ENCODE measurements around the gene IRF3. TPM values are rescaled to one million over a fixed set of nuclear protein-coding genes. Genes with fewer than 3 reads are reported as not detected.

The IRF3 gene
- polyA plus RNA-seq, 3 donors = 45.8 to 76.0 (median 56.6) TPM

DNA sequence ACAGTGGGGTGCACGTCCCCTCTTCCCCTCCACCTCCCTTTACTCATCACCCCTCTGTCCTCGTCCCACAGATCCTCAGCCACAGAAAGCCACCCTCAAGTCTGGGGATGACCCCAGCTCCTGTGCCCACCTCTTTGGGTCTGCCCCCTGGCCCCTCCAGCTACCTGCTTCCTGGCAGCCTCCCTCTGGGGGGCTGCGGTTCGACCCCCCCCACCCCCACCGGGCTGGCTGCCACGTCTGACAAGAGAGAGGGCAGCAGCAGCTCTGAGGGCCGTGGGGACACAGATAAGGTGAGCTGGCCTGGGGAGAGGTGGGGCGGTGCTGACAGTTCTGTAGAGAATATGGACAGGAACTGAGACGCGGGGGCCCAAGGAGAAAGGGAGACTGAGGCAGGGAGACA, 11.1 kb downstream of the IRF3 start:
- WGBS, 3 donors = 87 to 88% (median 87%) methylated on average over 10 of the region's 10 CpGs
- peak overlapping the region; percentile 9 for H3K27ac ChIP-seq (ENCODE audit: low read depth, low read length)

DNA sequence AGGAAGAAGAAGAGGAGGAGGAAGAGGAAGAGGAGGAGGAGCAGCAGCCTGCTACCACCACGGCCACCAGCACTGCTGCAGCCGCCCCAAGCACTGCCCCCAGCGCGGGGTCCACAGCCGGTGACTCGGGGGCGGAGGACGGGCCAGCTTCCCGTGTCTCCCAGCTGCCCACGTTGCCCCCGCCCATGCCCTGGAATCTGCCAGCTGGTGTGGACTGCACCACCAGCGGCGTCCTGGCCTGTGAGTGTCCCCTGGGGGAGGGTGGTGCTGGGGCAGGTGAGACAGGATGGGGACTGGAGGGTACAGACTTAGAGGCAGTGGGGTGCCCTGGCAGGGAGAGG, 12.2 kb downstream of the IRF3 start:
- H3K27ac ChIP-seq (ENCODE audit: low read depth, low read length) = no peak overlapping the region
- 80 to 96% (median 85%) methylated on average over 11 to 13 of the region's 13 CpGs for WGBS, 3 donors

DNA sequence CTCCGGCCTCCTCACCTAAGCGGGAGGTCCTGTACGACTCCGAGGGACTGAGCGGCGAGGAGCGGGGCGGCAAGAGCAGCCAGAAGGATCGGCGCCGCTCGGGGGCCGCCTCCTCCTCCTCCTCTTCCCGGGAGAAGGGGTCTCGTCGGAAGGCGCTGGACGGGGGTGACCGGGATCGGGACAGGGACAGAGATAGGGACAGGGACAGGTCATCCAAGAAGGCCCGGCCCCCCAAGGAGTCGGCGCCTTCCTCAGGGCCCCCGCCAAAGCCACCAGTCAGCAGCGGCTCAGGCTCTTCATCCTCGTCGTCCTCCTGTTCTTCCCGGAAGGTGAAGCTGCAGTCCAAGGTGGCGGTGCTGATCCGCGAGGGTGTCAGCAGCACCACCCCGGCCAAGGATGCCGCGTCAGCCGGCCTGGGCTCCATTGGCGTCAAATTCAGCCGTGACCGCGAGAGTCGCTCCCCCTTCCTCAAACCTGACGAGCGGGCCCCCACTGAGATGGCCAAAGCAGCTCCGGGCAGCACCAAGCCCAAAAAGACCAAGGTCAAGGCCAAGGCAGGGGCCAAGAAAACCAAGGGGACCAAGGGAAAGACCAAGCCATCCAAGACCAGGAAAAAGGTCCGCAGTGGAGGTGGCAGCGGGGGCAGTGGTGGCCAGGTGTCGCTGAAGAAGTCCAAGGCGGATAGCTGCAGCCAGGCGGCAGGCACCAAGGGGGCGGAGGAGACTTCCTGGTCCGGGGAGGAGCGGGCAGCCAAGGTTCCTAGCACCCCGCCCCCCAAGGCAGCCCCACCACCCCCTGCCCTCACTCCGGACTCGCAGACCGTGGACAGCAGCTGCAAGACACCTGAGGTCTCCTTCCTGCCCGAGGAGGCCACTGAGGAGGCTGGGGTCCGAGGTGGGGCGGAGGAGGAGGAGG, 12.8 kb downstream of the IRF3 start:
- WGBS, 3 donors = 92 to 95% (median 93%) methylated on average over 55 to 58 of the region's 58 CpGs
- H3K27ac ChIP-seq (ENCODE audit: low read depth, low read length) = no peak overlapping the region

DNA sequence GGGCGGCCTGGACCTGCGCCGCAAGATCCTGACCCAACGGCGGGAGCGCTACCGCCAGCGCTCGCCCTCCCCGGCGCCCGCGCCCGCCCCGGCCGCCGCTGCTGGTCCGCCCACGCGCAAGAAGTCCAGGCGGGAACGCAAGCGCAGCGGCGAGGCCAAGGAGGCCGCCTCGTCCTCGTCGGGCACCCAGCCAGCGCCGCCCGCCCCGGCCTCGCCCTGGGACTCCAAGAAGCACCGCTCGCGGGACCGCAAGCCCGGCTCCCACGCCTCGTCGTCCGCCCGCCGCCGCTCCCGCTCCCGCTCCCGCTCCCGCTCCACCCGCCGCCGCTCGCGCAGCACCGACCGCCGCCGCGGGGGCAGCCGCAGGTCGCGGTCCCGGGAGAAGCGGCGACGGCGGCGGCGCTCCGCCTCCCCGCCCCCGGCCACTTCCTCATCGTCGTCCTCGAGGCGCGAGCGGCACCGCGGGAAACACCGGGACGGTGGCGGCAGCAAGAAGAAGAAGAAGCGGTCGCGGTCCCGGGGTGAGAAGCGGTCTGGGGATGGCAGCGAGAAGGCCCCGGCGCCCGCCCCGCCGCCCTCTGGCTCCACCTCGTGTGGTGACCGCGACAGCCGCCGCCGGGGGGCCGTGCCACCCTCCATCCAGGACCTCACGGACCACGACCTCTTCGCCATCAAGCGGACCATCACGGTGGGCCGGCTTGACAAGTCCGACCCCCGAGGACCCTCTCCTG, 13.7 kb downstream of the IRF3 start:
- no peak overlapping the region for H3K27ac ChIP-seq (ENCODE audit: low read depth, low read length)
- 96 to 97% (median 97%) methylated on average over 78 to 110 of the region's 110 CpGs for WGBS, 3 donors

DNA sequence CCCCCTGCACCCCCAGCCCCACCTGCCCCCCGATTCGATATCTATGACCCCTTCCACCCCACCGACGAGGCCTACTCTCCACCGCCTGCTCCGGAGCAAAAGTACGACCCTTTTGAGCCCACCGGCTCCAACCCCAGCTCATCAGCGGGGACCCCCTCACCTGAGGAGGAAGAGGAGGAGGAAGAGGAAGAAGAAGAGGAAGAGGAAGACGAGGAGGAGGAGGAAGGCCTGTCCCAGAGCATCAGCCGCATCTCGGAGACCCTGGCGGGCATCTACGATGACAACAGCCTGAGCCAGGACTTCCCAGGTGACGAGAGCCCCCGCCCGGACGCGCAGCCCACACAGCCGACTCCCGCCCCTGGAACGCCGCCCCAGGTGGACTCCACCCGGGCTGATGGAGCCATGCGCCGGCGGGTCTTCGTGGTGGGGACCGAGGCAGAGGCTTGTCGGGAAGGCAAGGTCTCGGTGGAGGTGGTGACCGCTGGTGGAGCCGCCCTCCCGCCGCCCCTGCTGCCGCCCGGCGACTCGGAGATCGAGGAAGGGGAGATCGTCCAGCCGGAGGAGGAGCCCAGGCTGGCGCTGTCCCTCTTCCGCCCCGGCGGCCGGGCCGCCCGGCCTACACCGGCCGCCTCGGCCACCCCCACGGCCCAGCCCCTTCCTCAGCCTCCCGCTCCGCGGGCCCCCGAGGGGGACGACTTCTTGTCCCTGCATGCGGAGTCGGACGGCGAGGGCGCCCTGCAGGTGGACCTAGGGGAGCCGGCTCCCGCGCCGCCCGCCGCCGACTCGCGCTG, 14.4 kb downstream of the IRF3 start:
- WGBS, 3 donors = 94 to 96% (median 95%) methylated on average over 51 to 72 of the region's 72 CpGs
- H3K27ac ChIP-seq (ENCODE audit: low read depth, low read length) = no peak overlapping the region

DNA sequence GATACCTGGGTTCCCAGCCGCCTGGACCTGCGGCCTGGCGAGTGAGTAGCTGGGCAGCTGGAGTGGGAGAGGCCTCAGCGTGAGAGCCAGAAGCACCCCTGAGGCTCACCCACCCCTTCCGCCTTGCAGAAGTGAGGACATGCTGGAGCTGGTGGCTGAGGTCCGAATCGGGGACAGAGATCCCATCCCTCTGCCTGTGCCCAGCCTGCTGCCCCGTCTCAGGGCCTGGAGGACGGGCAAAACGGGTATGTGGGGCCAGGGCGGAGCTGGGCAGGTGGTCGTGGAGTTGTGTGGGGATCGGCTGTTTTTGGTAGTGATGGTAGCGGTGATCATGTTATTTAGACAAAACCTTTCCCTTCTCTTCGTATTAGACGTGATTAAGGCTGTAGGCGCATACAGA, 19.1 kb downstream of the IRF3 start:
- H3K27ac ChIP-seq (ENCODE audit: low read depth, low read length) = no peak overlapping the region
- WGBS, 3 donors = 88 to 94% (median 91%) methylated on average over 17 of the region's 17 CpGs

DNA sequence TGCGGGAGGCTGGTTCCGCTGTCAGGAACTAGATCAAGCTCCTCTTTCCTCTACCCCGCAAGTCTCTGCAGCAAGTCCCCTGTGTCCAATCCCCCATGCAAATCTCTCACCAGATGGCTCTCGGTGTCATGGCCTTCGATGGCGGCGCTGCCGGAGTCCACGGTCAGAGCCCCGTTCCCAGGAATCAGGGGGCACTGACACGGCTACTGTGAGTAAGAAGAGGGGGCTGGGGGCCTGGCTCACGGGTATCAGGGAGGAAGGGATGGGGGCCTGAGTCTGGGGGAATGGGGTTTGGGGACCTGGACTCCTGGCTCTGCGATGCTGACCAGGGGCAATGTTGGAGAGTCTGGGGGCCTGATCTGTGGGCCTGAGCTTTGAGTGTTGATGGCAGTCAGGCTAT, 19.7 kb downstream of the IRF3 start:
- no peak overlapping the region for H3K27ac ChIP-seq (ENCODE audit: low read depth, low read length)
- 91 to 92% (median 92%) methylated on average over 13 of the region's 13 CpGs for WGBS, 3 donors

DNA sequence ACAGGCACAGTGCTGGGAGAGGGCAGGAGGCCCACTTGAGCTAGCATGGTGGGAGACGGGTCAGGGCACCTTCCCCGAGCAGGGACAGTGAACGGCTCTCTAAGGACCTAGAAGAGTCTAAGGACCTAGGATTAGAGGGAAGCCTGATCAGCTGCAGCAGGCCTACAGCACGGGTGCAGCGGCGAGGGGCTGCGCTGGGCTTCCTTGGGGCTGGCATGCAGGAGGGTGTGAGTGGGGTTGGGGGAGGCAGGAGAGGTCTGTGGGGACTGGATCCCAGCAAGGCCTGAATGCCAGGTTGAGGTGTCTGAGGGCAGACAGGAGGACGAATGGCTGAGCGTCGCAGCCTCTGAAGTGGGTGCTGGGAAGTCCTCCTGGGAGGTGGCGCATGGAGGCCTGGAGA, 20.1 kb downstream of the IRF3 start:
- no peak overlapping the region for H3K27ac ChIP-seq (ENCODE audit: low read depth, low read length)
- whole genome bisulfite sequencing, 3 donors = 88 to 94% (median 92%) methylated on average over 11 of the region's 11 CpGs

DNA sequence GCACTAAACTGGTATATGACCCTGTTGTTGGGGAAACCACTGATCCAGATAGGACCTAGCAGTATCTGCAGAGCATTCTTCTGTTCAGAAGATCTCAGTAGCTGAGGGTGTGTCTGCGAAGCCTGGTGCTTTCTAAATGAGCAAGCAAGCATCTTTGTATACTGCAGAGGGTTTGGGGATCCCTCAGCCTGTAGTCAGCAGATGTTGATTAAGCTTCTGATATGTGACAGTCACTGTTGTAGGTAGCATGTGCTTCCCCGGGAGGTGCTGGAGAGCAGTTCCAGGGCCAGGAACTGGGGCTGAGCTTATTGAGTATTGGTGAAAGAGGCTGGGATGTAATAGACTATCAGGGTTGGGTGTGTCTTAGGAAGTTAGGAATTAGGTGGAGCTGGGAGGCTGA, 22.2 kb downstream of the IRF3 start:
- H3K27ac ChIP-seq (ENCODE audit: low read depth, low read length) = no peak overlapping the region
- WGBS, 3 donors = 71 to 82% (median 76%) methylated on average over 2 of the region's 2 CpGs

DNA sequence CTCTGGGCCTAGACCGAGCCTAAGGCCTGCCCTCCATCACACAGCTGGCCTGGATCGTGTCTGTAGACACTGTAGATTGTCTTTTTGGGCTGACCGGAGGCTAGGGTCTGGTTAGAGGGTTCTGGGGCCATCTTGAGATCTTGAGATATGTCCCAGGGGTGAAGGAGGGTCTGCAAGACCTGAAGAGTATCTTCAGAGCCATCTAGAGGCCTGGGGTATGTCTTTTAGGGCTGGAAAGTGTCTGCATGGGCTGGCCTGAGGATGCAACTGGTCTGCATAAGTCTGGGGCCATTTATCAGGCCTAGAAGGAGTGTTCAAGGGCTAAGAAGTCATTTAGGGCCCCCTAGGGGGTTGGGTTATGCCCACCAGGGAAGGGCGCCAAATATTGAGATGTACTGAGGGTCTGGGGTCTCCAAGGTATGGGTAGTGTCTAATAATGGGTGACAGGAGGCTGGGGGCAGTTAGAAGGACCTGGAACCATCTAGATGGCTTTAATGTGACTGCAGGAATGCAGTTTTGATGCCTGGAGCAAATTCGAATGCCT, 23.1 kb downstream of the IRF3 start:
- peak overlapping the region; percentile 8 for H3K27ac ChIP-seq (ENCODE audit: low read depth, low read length)
- WGBS, 3 donors = 5 to 11% (median 11%) methylated on average over 5 of the region's 5 CpGs

DNA sequence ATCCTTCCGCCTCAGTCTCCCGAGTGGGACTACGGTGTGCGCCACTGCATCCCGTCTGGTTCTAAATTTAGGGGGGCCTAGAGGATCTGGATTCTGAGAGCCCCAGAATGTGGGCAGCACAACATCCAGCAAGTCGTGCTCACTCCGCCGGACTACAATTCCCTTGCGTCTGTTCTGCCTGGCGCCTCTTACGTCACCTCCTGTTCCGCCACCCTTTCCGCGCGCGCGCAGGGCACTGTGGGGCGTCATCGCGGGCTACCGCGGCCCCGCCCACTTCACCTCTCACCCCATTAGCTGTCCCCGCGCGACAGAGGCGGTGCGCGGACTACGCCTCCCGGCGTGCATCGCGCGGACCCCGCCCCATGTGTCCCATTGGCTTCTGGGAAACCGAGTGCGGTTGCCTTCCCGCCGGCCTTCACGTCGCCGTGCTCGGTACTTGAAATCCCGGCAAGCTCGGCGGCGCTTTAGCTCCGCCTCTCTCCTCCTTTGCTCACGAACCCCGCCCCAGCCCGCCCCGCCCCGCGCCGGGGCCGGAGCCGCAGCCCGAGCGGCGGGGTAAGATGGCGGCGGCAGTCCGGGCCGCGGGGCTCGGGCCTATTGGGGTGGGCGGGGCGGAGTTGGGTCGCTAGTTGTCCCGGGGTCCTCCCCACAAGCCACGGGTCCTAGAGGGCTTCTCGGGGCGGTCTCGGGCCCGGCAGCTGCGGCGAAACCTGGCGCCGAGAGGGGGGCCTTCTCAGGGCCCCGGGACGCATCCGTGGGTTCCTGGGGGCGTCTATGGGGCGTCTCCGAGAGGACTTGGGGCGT, 23.8 kb downstream of the IRF3 start, which contains the start of gene SCAF1:
TSS of gene SCAF1 (plus strand) at position 522 of the 804 bp plus-strand sequence. CDS start 2,818 bp downstream, outside the sequence.
- WGBS, 3 donors = 0 to 1% (median 0%) methylated on average over 68 to 87 of the region's 87 CpGs
- H3K27ac ChIP-seq (ENCODE audit: low read depth, low read length) = peak within 1 kb of the TSS; percentile 100

DNA sequence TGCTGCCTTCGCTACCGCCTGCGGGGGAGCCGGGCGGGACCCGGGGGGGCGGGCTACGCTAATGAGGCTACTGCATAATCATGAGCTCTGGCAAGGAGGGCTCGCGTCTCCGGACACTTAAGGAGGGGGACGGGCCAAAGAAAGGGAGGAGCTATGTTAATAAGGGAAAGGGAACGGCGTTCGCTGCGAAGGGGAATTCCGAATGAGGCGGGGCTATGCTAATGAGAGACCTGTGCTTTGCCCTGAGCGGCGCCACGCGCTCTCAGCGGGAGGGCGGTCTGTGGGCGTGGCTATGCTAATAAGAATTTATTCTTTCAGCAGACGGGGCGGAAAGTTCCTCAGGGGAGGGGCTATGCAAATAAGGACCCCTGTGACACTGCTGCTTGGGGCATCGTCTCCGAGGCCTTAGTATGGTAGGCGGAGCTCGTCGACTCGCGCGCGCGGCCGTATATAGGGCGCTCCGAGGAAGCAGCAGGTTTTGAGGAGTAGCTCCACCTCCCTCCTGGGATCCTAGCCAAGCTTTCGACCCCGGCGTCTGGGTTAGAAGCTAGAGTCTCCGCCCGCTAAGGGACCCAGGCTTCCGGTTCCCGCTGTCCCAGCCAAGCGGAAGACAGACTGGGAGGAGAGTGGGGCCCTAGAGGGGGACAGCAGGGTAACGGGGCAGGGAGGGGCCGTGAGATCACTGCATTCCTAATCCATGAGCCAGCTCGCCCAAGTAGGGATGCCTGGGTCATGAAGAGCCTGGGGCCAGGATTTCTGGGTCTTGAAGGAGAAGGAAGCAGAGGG, 25.4 kb downstream of the IRF3 start, which contains the start of gene RRAS:
TSS of gene RRAS (minus strand) at position 31 of the 786 bp plus-strand sequence. CDS start 45 bp downstream, outside the sequence.
- WGBS, 3 donors = 0 to 1% (median 1%) methylated on average over 51 of the region's 51 CpGs
- peak within 1 kb of the TSS; percentile 100 for H3K27ac ChIP-seq (ENCODE audit: low read depth, low read length)

DNA sequence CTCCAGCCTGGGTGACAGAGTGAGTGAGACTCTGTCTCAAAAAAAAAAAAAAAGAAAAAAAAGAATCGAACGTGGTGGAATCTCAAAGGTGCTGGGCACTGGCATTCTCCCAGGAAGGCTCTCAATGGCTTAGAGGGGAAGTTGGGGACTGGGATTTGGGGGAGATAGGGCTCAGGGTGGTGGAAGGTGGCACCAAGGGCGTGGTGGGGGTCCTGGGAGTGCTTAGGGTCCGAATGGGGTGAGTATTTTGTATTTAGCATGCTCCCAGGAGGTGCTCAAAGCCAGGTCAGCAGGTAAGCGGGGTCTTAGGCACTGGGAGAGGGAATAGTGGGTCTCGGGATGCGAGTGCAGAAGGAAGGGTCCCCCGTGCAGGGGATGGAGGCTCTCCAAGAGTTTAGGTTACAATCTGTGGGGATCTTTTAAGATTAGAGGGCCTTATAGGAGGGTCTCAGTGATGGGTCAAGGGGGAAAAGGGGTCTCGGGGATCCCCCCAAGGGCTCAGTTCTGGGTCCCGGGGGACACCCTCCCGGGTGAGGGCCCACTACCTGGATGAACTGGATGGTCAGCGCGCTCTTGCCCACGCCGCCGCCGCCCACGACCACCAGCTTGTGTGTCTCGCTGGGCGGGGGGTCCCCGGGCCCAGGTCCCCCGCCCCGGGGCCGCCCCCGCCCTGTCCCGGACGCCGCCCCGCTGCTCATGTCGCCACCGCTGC, 26.1 kb downstream of the IRF3 start:
- 3 to 15% (median 4%) methylated on average over 16 to 31 of the region's 31 CpGs for WGBS, 3 donors
- H3K27ac ChIP-seq (ENCODE audit: low read depth, low read length) = no peak overlapping the region

DNA sequence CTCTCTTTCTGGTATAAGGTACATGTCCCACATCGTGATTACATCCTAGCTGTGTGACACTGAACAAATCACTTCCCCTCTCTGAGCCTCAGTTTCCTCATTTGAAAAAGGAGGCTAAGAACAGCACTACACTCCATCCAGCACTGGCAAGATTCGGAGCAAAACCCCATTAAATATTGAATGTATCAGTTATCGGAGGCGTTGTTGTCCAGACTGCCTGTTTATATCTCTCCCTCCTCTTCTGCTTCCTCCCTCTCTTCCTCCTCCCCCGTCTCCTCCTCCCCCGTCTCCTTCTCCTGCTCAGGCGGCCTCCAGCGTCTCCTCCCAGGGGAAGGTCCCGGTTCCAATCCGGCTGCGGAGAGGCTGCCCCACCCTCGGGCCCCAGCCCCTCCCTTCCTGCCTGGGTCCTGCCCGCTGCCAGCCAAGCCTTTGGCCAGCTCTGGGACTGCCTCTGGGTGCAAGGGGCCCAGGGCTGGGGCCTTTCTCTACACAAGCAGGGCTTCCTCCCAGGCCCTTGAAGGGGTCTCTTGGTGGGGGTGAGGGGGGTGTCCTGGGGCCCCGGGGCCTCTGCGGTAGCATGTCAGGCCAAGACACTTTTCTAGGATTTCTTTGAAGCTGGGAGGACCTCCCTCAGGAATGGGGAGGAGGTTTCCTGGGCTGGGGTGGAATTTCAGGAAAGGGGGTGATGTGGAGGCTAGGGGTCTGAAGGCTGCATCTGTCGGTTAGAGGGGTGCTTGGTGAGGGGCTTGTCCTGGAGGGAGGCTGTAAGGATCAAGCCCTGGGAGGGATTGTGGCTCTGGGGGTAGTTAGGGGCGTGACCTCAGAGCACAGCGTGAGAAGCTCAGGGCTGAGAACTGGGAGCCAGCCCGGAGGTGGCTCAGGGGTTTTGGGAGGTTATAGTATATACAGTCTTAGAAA, 27.6 kb downstream of the IRF3 start:
- H3K27ac ChIP-seq (ENCODE audit: low read depth, low read length) = no peak overlapping the region
- 5 to 17% (median 6%) methylated on average over 19 of the region's 19 CpGs for WGBS, 3 donors

DNA sequence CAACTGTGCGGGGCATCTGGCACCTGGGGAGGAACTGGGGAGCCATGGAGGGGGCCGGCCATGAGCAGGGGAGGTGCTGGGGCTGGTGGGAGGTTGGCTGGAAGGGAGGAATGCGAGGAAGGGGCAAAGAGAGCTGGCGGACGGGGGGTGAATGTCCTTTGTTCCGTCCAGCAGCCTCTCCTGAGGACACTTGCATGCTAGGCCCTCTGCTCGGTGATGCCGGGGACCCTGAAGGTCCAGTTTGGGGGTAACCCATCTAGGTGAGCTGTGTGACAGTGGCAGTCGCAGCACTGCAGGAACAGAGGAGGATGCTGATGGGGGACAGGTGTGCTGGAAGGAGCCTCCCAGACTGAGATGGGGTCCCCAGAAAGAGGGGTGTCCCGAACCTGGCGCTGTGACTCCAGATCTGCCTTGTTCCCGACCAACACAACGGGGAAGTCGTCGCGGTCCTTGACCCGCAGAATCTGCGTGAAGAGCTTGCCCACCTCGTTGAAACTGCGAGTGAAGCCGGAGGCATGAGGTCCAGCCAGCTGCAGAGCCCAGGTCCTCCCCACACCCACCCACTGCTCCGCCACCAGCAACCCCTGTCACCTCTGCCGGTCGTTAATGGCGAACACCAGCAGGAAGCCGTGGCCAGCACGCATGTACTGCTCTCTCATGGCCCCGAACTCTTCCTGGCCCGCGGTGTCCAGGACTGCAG, 29.3 kb downstream of the IRF3 start:
- 79 to 81% (median 80%) methylated on average over 30 of the region's 30 CpGs for WGBS, 3 donors
- H3K27ac ChIP-seq (ENCODE audit: low read depth, low read length) = no peak overlapping the region

All from adipose tissue (tissue), 3 donors.